HG03565 (cell line): ENCODE data around the gene CNIH3.

ENCODE experiments used
- ATAC-seq: cut with Tn5 transposase; IDR thresholded peaks from one replicate; pipeline ENCODE4 v1.9.1; 2021; ENCODE audit warnings: mild to moderate bottlenecking, moderate library complexity; ENCODE audit not compliant: unreplicated experiment

CNIH3 gene

GRCh38 chr1:224640587-224640986 lies 24.5 kb downstream of the CNIH3 start:
- no peak for ATAC-seq

DNA sequence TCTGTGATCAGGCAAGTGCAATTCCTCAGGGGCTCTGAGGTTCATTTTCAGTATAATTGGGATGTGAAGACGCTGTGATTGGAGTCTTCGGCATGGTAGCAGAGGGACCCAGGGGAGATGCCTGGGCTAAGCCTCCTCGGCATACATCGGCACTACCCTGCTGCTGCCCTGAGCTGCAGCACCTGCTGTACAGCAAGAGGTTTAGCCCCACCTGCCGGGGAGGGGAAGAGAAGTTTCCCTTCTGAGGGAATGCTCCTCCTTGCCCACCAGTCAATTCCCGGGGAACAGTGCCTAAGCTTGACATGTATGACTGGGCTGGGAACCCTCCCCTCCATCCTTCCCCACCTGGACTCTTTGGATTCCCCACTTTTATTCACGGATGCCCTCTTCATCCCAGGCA lies 24.9 kb downstream of the CNIH3 start:
- no peak for ATAC-seq

DNA sequence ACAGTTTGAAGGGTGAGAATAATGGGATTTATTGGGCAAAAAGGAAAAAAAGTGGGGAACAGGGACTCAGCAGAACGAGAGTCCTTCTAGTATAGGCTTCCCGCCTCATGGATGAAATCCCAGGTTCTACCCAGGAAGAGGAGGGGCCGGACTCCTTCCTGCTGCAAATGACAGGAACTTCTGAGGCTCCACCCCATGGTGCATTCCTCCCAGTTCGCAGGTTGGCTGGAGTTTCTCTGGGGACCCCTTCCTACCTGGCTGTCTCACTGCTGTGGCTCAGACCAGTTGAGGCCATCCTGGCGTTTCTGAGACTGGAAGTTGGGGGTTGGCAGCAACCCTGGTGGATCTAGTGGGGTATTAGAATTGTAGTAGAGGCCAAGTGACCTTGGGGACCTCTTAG lies 27.5 kb downstream of the CNIH3 start:
- no peak for ATAC-seq

GRCh38 chr1:224644553-224645154 lies 28.5 kb downstream of the CNIH3 start:
- peak; percentile 66 for ATAC-seq

GRCh38 chr1:224647449-224647848 lies 31.3 kb downstream of the CNIH3 start:
- no peak for ATAC-seq

GRCh38 chr1:224650290-224650689 lies 34.2 kb downstream of the CNIH3 start:
- no peak for ATAC-seq

DNA sequence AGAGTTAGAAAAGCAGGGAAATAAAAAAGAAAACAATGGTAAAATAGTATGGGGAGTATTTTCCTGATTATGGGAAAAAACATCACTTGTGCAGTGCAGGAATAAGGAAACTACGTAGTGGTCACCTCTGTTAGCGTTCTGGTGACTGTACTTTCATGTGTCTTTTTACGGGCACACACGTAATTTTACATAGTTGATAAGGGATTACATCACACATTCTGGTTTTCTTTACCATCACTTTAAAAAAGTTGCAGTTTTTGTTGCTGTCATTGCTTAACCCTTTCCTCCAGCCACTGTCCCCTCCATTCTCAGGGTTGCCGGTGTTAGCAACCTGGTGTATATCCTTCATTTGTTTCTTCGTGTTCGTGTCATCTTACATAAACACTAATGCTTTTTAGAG lies 35.1 kb downstream of the CNIH3 start:
- ATAC-seq, result no peak

DNA sequence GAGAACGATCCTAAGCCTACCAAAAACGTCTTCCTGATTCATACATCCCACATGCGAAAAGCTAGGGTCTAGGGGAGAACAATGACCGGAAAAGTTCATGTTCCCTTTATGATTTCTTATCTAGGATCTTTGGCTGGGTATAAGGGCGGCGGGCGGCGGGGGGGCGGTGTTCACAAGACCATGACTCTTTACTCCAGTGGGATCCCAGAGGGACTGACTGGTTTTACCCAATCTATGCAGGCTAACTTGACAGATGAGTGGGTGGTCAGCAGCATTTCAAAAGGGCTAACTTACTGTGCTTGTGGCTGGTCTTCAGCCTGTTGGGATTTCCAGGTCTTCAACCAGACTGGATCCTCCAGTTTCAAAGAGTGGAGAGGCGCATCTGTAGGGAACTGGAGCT lies 40.3 kb downstream of the CNIH3 start:
- ATAC-seq, result no peak

- no peak for ATAC-seq
Measured at GRCh38 chr1:224660074-224660473, 44.0 kb downstream of the CNIH3 start.

DNA sequence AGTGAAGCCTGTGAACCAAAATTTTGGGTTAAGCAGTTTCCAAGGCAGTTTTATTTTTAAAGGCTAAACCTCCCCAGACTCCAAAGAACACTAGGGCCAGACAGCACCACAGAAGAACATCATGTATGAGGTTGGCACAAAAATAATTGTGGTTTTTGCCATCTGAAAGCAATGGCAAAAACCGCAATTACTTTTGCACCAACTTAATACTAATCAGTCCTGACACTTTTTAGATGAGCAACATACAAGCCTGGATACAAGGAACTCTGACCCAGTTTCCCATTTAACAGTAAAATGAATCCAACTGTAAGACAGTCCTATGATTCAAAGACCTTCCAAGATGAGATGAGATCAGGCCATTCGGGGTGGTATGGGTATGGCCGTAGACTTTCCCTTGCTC lies 46.8 kb downstream of the CNIH3 start:
- ATAC-seq, result no peak

GRCh38 chr1:224665016-224665415 lies 48.9 kb downstream of the CNIH3 start:
- no peak for ATAC-seq

- ATAC-seq, result no peak
Measured at GRCh38 chr1:224666078-224666477, 50.0 kb downstream of the CNIH3 start.

DNA sequence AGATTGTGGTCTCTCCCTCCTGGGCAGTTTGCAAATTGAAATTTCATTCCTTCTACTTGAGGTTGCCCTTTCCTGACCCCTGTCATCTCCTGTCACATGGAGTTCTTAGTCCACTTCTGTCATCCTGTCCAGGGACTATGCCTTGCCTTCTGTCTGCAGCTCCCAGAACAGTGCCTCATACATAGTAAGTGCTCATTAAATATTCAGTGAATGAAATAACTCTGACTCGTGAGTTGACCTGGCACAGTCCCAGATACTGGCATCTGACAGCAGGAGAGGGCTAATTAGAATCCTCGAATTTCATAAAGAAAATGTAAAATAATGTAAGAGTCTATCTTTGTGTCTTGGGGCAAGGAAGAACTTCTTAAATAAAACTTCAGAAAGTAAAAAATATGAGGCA lies 50.8 kb downstream of the CNIH3 start:
- no peak for ATAC-seq

DNA sequence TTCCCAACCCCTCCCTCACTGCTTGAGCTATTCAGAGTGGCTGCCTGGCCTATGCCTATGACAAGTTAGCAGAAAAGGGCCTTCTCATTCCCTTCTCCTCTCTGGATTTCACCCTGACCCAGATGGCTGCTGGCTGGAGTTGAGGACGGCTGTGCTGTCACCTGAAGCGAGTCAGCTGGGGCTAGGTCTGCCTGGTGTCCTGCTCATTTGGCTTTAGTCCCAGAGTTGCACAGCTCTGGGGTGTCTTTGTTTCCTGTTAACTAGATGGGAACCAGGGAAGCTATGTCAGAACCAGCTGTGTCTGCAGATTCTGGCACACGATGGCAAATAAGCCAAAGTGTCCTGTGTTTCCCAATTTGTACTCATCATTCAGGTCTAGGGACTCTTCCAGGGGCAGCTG lies 52.9 kb downstream of the CNIH3 start:
- ATAC-seq, result no peak

GRCh38 chr1:224669403-224669802 lies 53.3 kb downstream of the CNIH3 start:
- no peak for ATAC-seq

GRCh38 chr1:224670506-224670905 lies 54.4 kb downstream of the CNIH3 start:
- ATAC-seq, result no peak

GRCh38 chr1:224671076-224671475 lies 55.0 kb downstream of the CNIH3 start:
- no peak for ATAC-seq

- ATAC-seq, result no peak
Measured at GRCh38 chr1:224673141-224673540, 57.0 kb downstream of the CNIH3 start.

DNA sequence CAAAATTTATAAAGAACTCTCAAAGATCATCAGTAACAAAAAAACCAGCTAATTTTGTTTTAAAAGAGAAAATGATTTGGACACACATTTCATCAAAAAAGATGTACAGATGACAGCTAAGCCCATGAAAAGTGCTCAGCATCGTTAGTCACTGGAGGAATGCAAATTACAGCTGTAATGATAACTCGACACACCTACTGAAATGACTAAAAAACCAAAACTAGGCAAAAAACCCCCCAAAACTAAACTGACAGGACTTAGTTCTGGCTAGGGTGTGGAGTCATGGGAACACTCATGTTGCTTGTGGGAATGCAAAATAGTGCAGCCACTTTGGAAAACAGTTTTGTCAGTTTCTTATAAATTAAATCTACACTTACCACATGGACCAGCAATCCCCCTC lies 59.5 kb downstream of the CNIH3 start:
- ATAC-seq, result no peak

GRCh38 chr1:224676551-224676950 lies 60.4 kb downstream of the CNIH3 start:
- ATAC-seq, result no peak

DNA sequence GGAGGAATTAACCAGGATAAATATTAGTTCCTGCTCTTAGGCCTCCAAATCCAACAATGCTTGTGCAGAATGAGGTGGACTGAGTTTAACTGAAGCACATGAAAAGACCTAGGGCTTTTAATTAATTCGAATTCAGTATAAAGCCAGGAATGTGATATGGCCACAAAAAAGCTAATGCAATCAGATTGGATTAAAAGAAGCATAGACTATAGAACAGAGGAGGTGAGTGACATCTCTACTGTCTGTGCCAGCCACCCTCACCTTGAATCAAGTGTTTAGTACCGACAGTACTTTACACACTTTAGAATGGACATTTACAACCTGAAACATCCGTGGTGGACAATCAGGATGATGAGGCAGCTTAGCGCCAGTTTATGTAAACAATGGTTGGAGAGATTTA lies 62.1 kb downstream of the CNIH3 start:
- no peak for ATAC-seq

GRCh38 chr1:224679606-224680005 lies 63.5 kb downstream of the CNIH3 start:
- no peak for ATAC-seq

DNA sequence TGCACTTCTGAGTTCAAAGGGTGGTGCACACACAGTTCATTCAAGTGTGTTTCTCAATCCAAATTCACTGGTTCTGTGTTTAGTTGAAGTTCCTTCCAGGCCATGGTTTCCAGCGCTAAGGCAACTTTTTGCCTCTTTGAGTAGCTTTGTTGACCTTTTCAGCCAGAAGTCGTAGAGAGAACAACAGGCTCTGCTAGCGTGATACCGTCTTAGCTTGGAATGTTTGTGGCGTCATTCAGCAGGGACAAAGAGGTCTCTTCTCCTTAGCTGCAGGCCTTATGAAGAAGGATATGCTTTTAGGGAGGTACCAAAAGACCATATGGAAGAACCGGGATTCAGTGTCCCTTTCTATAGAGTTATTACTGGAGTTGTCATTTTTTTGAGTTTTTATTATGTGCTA lies 65.7 kb downstream of the CNIH3 start:
- no peak for ATAC-seq

- ATAC-seq, result no peak
Measured at GRCh38 chr1:224683936-224684335, 67.8 kb downstream of the CNIH3 start.
